PC-3 (cell line): ENCODE results near the gene PRR23C.

Source experiments
- CTCF ChIP-seq: fragments of 300-600 bp; sonication (generic); conservative IDR thresholded peaks from 2 replicates; pipeline ENCODE4 v1.5.1; 2017; ENCODE audit warnings: antibody characterized with exemption, low read depth, mild to moderate bottlenecking, low read length
- EZH2 ChIP-seq: fragments of 300-600 bp; sonication (generic); IDR thresholded peaks from one replicate; pipeline ENCODE4 v1.6.1; 2017; ENCODE audit warnings: antibody characterized with exemption, mild to moderate bottlenecking, low read length; ENCODE audit not compliant: unreplicated experiment
- EZH2phosphoT487 ChIP-seq: fragments of 300-600 bp; sonication (generic); IDR thresholded peaks from 2 replicates; pipeline ENCODE4 v1.6.1; 2018; ENCODE audit warnings: mild to moderate bottlenecking, antibody characterized with exemption, low read length, borderline replicate concordance

- TF ChIP-seq EZH2 (no peak), CTCF (no peak), EZH2phosphoT487 (no peak)
Observed at GRCh38 chr3:139032326-139033002, 12.2 kb downstream of the PRR23C start.
